H1 (cell line): ENCODE results near the gene C1orf115. TPM values are rescaled to one million over a fixed set of nuclear protein-coding genes. Genes with fewer than 3 reads are reported as not detected.

Experiments used
- ATF2 ChIP-seq: IDR thresholded peaks from 2 replicates; pipeline ENCODE4 v1.6.1; 2012; ENCODE audit warnings: low read length, inconsistent platforms
- SIN3A ChIP-seq, 2 experiments: IDR thresholded peaks in 1 of 2; conservative IDR thresholded peaks in 1 of 2; 2 replicates each; pipeline ENCODE4 v1.6.1; 2011 to 2012; ENCODE audit warnings: low read length in 2 of 2, improper control_type of control experiment in 1 of 2, low read depth in 1 of 2, mild to moderate bottlenecking in 1 of 2
- polyA plus RNA-seq, 7 experiments: library from polyadenylated mRNA; depleted of rRNA in 3 of 7; stranded (reverse) in 5 of 7; unstranded in 2 of 7; fragments of >200 nt in 5 of 7; fragments of 200-250 nt in 2 of 7; gene quantifications; 1 replicate in 5 of 7; 2 replicates in 1 of 7; 4 replicates in 1 of 7; pipeline versions ENCODE4 v1.2.1 to v1.2.3, GENCODE V29; 2011 to 2013; ENCODE audit warnings: missing spikeins in 2 of 7, mixed read lengths in 2 of 7
- total RNA-seq: library from RNA; stranded (reverse); fragmentation: NEBNext Ultra II Directional; extraction: Animal tissue kit (Norgen Biotek cat#: 25700); gene quantifications from 2 replicates; pipeline ENCODE4 v1.2.1, GENCODE V29; 2021

C1orf115 gene
- total and polyA plus RNA-seq, 2 of the 8 experiments (the other 6 are each of a cell fraction or from before 2014, with no cell fraction given): 3.5 to 5.6 TPM

GRCh38 chr1:220702733-220703270 lies 12.6 kb downstream of the C1orf115 start (continued):
- no peak for TF ChIP-seq ATF2
- TF ChIP-seq SIN3A (conservative IDR thresholded peaks at IDR 0.05 in 1 of 2, IDR thresholded peaks at IDR 0.05 in 1 of 2; ENCODE audit: low read depth in 1 of 2, low read length in 2 of 2): no peak
